ENCODE results near the gene RASA3. TPM values are rescaled to one million over a fixed set of nuclear protein-coding genes. Genes with fewer than 3 reads are reported as not detected.

RASA3 gene
- total RNA-seq, 2 experiments from 2014 or later = 3.6 to 17.9 TPM

DNA sequence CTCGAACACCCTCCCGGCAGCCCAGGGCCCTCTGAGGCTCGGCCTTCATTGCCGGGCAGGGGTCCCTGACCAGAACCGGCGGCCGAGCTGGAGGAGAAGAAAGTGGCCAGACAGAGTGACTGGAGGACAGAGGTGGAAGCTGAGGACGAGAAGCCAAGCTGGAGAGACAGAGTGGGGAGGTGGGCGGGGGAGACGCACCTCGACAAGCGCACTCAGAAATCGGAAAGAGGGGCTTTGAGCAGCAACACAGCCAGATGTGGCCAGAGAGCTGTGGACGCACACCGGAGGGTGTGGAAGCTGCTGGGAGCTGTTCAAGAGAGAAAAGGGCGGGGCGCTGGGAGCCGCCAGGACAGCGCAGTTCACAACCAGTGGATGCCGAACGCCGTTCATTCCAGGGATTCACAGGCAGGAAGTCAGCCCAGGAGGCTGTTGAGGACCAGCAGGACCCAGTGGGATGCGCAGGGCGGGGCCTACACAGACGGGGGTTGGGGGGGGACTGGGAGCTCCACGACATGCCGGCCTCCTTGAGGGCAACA, 130.3 kb downstream of the RASA3 start:
- no TSS peak for BruUV-seq (replicated peaks)
- H3K4me1 ChIP-seq (ENCODE audit: insufficient read depth, low read length, poor library complexity, severe bottlenecking) = no peaks in the 10 kb centered on the region
- H3K27ac ChIP-seq (ENCODE audit: low read depth, low read length, poor library complexity, severe bottlenecking) = no peak overlapping the region
- POLR2A ChIA-PET = no interaction called here
- TF ChIP-seq, protein P1, sequence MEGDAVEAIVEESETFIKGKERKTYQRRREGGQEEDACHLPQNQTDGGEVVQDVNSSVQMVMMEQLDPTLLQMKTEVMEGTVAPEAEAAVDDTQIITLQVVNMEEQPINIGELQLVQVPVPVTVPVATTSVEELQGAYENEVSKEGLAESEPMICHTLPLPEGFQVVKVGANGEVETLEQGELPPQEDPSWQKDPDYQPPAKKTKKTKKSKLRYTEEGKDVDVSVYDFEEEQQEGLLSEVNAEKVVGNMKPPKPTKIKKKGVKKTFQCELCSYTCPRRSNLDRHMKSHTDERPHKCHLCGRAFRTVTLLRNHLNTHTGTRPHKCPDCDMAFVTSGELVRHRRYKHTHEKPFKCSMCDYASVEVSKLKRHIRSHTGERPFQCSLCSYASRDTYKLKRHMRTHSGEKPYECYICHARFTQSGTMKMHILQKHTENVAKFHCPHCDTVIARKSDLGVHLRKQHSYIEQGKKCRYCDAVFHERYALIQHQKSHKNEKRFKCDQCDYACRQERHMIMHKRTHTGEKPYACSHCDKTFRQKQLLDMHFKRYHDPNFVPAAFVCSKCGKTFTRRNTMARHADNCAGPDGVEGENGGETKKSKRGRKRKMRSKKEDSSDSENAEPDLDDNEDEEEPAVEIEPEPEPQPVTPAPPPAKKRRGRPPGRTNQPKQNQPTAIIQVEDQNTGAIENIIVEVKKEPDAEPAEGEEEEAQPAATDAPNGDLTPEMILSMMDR (conservative IDR thresholded peaks at IDR 0.05; ENCODE audit: low read length) = no peak
- TF ChIP-seq EZH2phosphoT487 (IDR thresholded peaks at IDR 0.05; ENCODE audit: borderline replicate concordance, low read depth, low read length) = no peak
- H3K36me3 ChIP-seq (ENCODE audit: insufficient read depth, low read length) = no peaks in the 10 kb centered on the region
- CTCF ChIA-PET (ENCODE audit: unreplicated experiment) = no interaction called here
- no peak overlapping the region for H3K4me2 ChIP-seq (ENCODE audit: low read length)
- no peak overlapping the region for H2AFZ ChIP-seq (ENCODE audit: low read length)
- intact Hi-C loops (cut with micrococcal nuclease; ENCODE audit: unreplicated experiment) = no loop called here
- no peaks in the 10 kb centered on the region for H3K9me3 ChIP-seq (ENCODE audit: low read length)
- no peaks in the 10 kb centered on the region for H4K20me1 ChIP-seq (ENCODE audit: insufficient read depth, low read length)
- no peak for DNase-seq (ENCODE audit: low spot score)
- H3K4me3 ChIP-seq (ENCODE audit: low read depth, low read length, poor library complexity, severe bottlenecking) = no peak overlapping the region
- H3K79me2 ChIP-seq (ENCODE audit: insufficient read depth, low read depth, low read length) = no peaks in the 10 kb centered on the region
- H3K9me2 ChIP-seq (ENCODE audit: insufficient read depth, low read length) = no peaks in the 10 kb centered on the region

DNA sequence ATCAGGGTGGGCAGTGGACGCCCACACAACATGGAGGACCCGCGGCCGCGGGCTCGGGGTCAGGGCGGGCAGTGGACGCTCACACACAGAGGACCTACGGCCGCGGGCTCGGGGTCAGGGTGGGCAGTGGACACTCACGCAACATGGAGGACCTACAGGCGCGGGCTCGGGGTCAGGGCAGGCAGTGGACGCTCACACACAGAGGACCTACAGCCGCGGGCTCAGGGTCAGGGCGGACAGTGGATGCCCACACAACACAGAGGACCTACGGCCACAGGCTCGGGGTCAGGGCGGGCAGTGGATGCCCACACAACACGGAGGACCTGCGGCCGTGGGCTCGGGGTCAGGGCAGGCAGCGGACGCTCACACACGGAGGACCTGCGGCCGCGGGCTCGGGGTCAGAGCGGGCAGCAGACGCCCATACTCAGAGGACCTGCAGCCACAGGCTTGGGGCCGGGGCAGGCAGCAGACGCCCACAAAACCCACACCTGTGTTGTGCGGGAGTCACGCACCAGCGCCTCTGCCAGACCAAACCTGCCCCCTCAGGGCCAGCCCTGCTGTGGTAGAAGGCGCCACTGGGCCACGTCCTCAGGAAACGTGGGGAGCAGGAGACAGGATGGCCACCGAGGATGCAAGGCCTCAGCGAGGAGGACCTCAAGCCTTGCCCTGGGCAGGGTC, 131.0 kb downstream of the RASA3 start:
- no peaks in the 10 kb centered on the region for H3K79me2 ChIP-seq (ENCODE audit: insufficient read depth, low read depth, low read length)
- no peaks in the 10 kb centered on the region for H4K20me1 ChIP-seq (ENCODE audit: insufficient read depth, low read length)
- H3K4me2 ChIP-seq (ENCODE audit: low read length) = no peak overlapping the region
- H2AFZ ChIP-seq (ENCODE audit: low read length) = no peak overlapping the region
- ChIA-PET POLR2A (no interaction called here), CTCF (ENCODE audit: unreplicated experiment) (no interaction called here)
- no peaks in the 10 kb centered on the region for H3K36me3 ChIP-seq (ENCODE audit: insufficient read depth, low read length)
- H3K27ac ChIP-seq (ENCODE audit: low read depth, low read length, poor library complexity, severe bottlenecking) = no peak overlapping the region
- no peak for DNase-seq (ENCODE audit: low spot score)
- no peak overlapping the region for H3K4me3 ChIP-seq (ENCODE audit: low read depth, low read length, poor library complexity, severe bottlenecking)
- H3K9me3 ChIP-seq (ENCODE audit: low read length) = no peaks in the 10 kb centered on the region
- BruUV-seq (replicated peaks) = no TSS peak
- TF ChIP-seq, protein P1 (conservative IDR thresholded peaks at IDR 0.05; ENCODE audit: low read length) = no peak
- TF ChIP-seq EZH2phosphoT487 (IDR thresholded peaks at IDR 0.05; ENCODE audit: borderline replicate concordance, low read depth, low read length) = no peak
- no peaks in the 10 kb centered on the region for H3K4me1 ChIP-seq (ENCODE audit: insufficient read depth, low read length, poor library complexity, severe bottlenecking)
- intact Hi-C loops (cut with micrococcal nuclease; ENCODE audit: unreplicated experiment) = no loop called here
- no peaks in the 10 kb centered on the region for H3K9me2 ChIP-seq (ENCODE audit: insufficient read depth, low read length)
